Measurements from ENCODE around the gene CCDC85B. TPM values are rescaled to one million over a fixed set of nuclear protein-coding genes. Genes with fewer than 3 reads are reported as not detected.

CCDC85B gene
- total and polyA plus RNA-seq, 2 of the 13 experiments (the other 11 are each of a cell fraction or from before 2014, with no cell fraction given), result 8.2 to 19.5 TPM

DNA sequence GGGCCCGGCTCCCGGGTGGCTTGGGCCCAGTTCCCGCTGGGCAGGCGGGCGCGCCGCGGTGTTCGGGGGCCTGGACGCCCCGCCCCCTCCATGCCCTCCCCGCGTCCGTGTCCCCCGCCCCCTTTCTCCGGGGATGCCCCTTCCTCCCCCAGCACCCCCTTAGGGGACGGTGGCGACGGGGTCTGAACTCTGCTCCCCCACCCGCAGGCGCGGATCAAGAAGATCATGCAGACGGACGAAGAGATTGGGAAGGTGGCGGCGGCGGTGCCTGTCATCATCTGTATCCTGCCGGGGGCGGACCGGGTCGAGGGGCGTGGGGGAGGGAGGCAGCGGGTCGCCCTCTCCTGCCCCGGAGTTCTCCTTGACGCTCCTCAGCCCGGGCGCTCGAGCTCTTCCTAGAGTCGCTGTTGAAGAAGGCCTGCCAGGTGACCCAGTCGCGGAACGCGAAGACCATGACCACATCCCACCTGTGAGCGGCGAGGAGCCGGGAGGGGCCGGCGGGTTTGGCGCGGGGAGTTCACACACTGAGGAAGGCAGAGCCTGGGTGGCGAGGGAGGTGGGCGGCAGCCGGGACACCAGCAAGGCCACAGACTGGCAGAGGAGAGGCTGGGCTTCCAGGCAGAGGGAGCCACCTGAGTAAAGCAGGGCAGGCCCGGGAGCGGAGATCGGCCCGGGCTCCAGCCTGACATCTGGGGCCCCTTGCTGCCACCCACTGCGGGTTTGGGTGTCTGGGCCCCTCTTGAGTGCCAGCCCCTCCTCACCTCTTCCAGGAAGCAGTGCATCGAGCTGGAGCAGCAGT is 29.3 kb downstream of the CCDC85B start (continued):
- TF ChIP-seq, protein P1, sequence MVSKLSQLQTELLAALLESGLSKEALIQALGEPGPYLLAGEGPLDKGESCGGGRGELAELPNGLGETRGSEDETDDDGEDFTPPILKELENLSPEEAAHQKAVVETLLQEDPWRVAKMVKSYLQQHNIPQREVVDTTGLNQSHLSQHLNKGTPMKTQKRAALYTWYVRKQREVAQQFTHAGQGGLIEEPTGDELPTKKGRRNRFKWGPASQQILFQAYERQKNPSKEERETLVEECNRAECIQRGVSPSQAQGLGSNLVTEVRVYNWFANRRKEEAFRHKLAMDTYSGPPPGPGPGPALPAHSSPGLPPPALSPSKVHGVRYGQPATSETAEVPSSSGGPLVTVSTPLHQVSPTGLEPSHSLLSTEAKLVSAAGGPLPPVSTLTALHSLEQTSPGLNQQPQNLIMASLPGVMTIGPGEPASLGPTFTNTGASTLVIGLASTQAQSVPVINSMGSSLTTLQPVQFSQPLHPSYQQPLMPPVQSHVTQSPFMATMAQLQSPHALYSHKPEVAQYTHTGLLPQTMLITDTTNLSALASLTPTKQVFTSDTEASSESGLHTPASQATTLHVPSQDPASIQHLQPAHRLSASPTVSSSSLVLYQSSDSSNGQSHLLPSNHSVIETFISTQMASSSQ (IDR thresholded peaks at IDR 0.05; ENCODE audit: low read depth), result no peak
- TF ChIP-seq, protein P1 (CRISPR knock-in tag; IDR thresholded peaks at IDR 0.05; ENCODE audit: borderline replicate concordance), result no peak
- 0 out of 2 replicates have a peak, but pooled peaks have one; percentile 3 for TF ChIP-seq NFKB2 (CRISPR knock-in tag; IDR thresholded peaks at IDR 0.05; ENCODE audit: borderline replicate concordance)
- TF ChIP-seq, protein P2, sequence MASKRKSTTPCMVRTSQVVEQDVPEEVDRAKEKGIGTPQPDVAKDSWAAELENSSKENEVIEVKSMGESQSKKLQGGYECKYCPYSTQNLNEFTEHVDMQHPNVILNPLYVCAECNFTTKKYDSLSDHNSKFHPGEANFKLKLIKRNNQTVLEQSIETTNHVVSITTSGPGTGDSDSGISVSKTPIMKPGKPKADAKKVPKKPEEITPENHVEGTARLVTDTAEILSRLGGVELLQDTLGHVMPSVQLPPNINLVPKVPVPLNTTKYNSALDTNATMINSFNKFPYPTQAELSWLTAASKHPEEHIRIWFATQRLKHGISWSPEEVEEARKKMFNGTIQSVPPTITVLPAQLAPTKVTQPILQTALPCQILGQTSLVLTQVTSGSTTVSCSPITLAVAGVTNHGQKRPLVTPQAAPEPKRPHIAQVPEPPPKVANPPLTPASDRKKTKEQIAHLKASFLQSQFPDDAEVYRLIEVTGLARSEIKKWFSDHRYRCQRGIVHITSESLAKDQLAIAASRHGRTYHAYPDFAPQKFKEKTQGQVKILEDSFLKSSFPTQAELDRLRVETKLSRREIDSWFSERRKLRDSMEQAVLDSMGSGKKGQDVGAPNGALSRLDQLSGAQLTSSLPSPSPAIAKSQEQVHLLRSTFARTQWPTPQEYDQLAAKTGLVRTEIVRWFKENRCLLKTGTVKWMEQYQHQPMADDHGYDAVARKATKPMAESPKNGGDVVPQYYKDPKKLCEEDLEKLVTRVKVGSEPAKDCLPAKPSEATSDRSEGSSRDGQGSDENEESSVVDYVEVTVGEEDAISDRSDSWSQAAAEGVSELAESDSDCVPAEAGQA (IDR thresholded peaks at IDR 0.05; ENCODE audit: low read depth), result no peak
- TF ChIP-seq, protein P2 (CRISPR knock-in tag; IDR thresholded peaks at IDR 0.05; ENCODE audit: borderline replicate concordance), result no peak
- TF ChIP-seq, protein P3, sequence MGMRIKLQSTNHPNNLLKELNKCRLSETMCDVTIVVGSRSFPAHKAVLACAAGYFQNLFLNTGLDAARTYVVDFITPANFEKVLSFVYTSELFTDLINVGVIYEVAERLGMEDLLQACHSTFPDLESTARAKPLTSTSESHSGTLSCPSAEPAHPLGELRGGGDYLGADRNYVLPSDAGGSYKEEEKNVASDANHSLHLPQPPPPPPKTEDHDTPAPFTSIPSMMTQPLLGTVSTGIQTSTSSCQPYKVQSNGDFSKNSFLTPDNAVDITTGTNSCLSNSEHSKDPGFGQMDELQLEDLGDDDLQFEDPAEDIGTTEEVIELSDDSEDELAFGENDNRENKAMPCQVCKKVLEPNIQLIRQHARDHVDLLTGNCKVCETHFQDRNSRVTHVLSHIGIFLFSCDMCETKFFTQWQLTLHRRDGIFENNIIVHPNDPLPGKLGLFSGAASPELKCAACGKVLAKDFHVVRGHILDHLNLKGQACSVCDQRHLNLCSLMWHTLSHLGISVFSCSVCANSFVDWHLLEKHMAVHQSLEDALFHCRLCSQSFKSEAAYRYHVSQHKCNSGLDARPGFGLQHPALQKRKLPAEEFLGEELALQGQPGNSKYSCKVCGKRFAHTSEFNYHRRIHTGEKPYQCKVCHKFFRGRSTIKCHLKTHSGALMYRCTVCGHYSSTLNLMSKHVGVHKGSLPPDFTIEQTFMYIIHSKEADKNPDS (CRISPR knock-in tag; IDR thresholded peaks at IDR 0.05), result no peak
- 0 out of 2 replicates have a peak, but pooled peaks have one; percentile 2 for TF ChIP-seq SIN3B (IDR thresholded peaks at IDR 0.05; ENCODE audit: low read length)
- TF ChIP-seq SNAI1 (CRISPR knock-in tag; IDR thresholded peaks at IDR 0.05; ENCODE audit: borderline replicate concordance), result 0 out of 2 replicates have a peak, but pooled peaks have one; percentile 11
- TF ChIP-seq JDP2 (CRISPR knock-in tag; IDR thresholded peaks at IDR 0.05; ENCODE audit: borderline replicate concordance), result no peak
- TF ChIP-seq, protein P4, sequence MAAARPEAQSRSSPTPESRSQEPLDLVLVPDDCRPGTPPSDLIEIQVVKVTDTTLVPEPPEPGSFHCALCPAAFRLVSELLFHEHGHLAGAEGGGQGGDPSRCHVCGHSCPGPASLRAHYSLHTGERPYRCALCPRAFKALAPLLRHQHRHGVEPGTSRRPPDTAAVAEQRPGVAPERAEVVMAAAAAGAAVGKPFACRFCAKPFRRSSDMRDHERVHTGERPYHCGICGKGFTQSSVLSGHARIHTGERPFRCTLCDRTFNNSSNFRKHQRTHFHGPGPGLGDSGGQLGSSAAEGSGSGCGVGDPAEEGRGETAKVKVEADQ (CRISPR knock-in tag; IDR thresholded peaks at IDR 0.05; ENCODE audit: borderline replicate concordance), result peak; percentile 16; the same call in 1 of the 2 replicates

Data from HepG2 (cell line).